Measurements from ENCODE around the gene SPINT1. TPM values are rescaled to one million over a fixed set of nuclear protein-coding genes. Genes with fewer than 3 reads are reported as not detected.

The SPINT1 gene
- total and polyA plus RNA-seq, 2 of the 13 experiments (the other 11 are each of a cell fraction or from before 2014, with no cell fraction given): 0.49 to 2.5 TPM

DNA sequence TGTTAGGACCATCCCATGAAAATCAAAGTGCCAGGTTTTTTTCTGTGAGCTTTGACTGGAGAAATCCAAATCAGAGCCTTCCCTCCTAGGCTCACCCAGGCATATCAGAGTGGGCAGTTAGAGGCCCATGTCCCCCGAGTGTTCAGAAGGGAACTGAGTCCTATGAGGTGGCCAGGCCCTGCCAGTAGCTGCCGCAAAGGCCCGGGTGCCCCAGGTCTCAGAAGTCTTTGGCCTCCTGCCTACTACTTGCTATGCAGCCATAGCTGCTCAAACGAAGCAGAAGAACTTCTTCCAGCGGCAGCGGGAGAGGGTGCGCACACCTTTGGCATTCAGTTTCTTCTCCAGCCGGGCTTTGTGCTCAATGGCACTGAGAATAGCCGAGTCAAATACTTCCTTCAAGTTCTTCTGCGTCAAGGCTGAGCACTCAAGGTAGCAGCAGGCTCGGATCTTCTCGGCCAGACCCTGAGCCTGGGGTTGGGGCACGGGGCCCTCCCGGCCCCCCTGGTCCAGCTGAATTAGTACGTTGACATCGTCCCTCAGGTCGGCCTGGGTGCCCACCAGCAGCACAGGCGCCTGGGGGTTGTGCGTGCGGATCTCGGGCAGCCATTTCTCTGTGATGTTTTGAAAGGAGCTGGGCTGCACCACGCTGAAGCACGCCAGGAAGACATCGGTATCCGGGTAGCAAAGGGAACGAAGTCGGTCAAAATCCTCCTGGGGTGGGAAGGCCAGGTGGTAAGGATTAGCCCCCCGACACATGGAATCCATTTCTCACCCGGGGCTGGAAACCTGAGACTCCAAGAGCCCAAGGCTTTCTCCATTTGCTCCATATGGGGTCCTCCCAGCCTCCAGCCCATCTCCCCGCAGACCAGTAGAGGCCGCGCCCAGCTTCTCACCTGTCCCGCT is 29.2 kb downstream of the SPINT1 start:
- Histone ChIP-seq H3K79me2 (ENCODE audit: insufficient read depth, low read length) (no peaks in the 10 kb centered on the region), H4K20me1 (ENCODE audit: insufficient read depth, low read length) (no peaks in the 10 kb centered on the region), H3K9me3 (ENCODE audit: low read length) (no peaks in the 10 kb centered on the region), H3K27ac (ENCODE audit: extremely low read length, insufficient read depth, low read length) (no peak overlapping the region), H2AFZ (ENCODE audit: low read length) (no peak overlapping the region), H3K27me3 (ENCODE audit: control insufficient read depth in 1 of 2, insufficient read depth in 2 of 2, low read length in 2 of 2) (peaks cover 0 to 27% of the 10 kb centered on the region in 2 experiments; a peak in 2 of 5 replicates), H3K36me3 (replicated peaks in 1 of 2; ENCODE audit: control insufficient read depth in 1 of 2, insufficient read depth in 2 of 2, low read length in 2 of 2) (no peaks in the 10 kb centered on the region), H3K4me1 (ENCODE audit: insufficient read depth, low read length) (peaks cover 25% of the 10 kb centered on the region), H3K4me2 (ENCODE audit: low read depth, low read length) (peak overlapping the region; percentile 82), H3K4me3 (replicated peaks in 1 of 3; ENCODE audit: insufficient read depth in 1 of 3, low read depth in 2 of 3, low read length in 3 of 3) (peak overlapping the region; percentile 53 to 75 (median 62); a peak in 4 of 6 replicates), H3K9ac (ENCODE audit: insufficient read depth, low read depth, low read length) (no peak overlapping the region)
- no TSS peak for BruUV-seq (replicated peaks)
- TF ChIP-seq ZNF556 (CRISPR knock-in tag; IDR thresholded peaks at IDR 0.05; ENCODE audit: borderline replicate concordance) (no peak), ZNF564 (CRISPR knock-in tag; IDR thresholded peaks at IDR 0.05) (0 out of 2 replicates have a peak, but pooled peaks have one; percentile 47), ZNF747 (CRISPR knock-in tag; IDR thresholded peaks at IDR 0.05; ENCODE audit: borderline replicate concordance) (no peak), TBX3 (IDR thresholded peaks at IDR 0.05; ENCODE audit: borderline replicate concordance) (no peak), NR2F6 (IDR thresholded peaks at IDR 0.05) (no peak), NR2F6 (CRISPR knock-in tag; IDR thresholded peaks at IDR 0.05) (no peak), ZNF879 (CRISPR knock-in tag; IDR thresholded peaks at IDR 0.05) (no peak), MAFG (CRISPR knock-in tag; IDR thresholded peaks at IDR 0.05) (no peak), STAG1 (CRISPR knock-in tag; IDR thresholded peaks at IDR 0.05) (no peak), NFATC3 (CRISPR knock-in tag; IDR thresholded peaks at IDR 0.05) (no peak), GFI1 (CRISPR knock-in tag; IDR thresholded peaks at IDR 0.05; ENCODE audit: borderline replicate concordance) (no peak), MTF1 (CRISPR knock-in tag; IDR thresholded peaks at IDR 0.05) (no peak), ZNF772 (CRISPR knock-in tag; IDR thresholded peaks at IDR 0.05) (no peak)
- TF ChIP-seq, protein P1, sequence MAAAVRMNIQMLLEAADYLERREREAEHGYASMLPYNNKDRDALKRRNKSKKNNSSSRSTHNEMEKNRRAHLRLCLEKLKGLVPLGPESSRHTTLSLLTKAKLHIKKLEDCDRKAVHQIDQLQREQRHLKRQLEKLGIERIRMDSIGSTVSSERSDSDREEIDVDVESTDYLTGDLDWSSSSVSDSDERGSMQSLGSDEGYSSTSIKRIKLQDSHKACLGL (CRISPR knock-in tag; IDR thresholded peaks at IDR 0.05): 0 out of 2 replicates have a peak, but pooled peaks have one; percentile 6
- TF ChIP-seq, protein P2, sequence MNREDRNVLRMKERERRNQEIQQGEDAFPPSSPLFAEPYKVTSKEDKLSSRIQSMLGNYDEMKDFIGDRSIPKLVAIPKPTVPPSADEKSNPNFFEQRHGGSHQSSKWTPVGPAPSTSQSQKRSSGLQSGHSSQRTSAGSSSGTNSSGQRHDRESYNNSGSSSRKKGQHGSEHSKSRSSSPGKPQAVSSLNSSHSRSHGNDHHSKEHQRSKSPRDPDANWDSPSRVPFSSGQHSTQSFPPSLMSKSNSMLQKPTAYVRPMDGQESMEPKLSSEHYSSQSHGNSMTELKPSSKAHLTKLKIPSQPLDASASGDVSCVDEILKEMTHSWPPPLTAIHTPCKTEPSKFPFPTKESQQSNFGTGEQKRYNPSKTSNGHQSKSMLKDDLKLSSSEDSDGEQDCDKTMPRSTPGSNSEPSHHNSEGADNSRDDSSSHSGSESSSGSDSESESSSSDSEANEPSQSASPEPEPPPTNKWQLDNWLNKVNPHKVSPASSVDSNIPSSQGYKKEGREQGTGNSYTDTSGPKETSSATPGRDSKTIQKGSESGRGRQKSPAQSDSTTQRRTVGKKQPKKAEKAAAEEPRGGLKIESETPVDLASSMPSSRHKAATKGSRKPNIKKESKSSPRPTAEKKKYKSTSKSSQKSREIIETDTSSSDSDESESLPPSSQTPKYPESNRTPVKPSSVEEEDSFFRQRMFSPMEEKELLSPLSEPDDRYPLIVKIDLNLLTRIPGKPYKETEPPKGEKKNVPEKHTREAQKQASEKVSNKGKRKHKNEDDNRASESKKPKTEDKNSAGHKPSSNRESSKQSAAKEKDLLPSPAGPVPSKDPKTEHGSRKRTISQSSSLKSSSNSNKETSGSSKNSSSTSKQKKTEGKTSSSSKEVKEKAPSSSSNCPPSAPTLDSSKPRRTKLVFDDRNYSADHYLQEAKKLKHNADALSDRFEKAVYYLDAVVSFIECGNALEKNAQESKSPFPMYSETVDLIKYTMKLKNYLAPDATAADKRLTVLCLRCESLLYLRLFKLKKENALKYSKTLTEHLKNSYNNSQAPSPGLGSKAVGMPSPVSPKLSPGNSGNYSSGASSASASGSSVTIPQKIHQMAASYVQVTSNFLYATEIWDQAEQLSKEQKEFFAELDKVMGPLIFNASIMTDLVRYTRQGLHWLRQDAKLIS (CRISPR knock-in tag; IDR thresholded peaks at IDR 0.05): no peak
- intact Hi-C loops (cut with micrococcal nuclease; ENCODE audit: unreplicated experiment): no loop called here
- in situ Hi-C loops (cut with HindIII; ENCODE audit: extremely low pct_ligation_motif_present, low pct_unique_long_range_greater_than_20kb): no loop called here
- FAIRE-seq (no peak), DNase-seq (ENCODE audit: low spot score) (no peak), ATAC-seq (no peak)
- 52% methylated on average over 15 of the region's 33 CpGs for WGBS (ENCODE audit: low lambda C conversion rate)
- POLR2A ChIA-PET: interaction anchor here (0.6 to 1.5 kb wide), 5 partner anchors 14 to 68 kb away, joined by 3 to 5 read pairs (median 4); partner anchors contain the start of genes DNAJC17 and ZFYVE19
- CTCF ChIA-PET (ENCODE audit: low intra/inter-chr PET ratio, low total read pairs): interaction anchor here (1.1 kb wide), 1 partner anchor 14 kb away, joined by 3 read pairs; no protein-coding TSS in a partner anchor
